DMS79 treated with DMSO at 0.1 percent for 48 hours (cell line): ENCODE data around the gene MSH2.

Experiments
- DNase-seq: peaks from one replicate; lab custom pipeline; 2025; lab: John Stamatoyannopoulos, UW

The MSH2 gene

GRCh38 chr2:47508641-47509040 lies 105.7 kb downstream of the MSH2 start:
- no peak for DNase-seq

GRCh38 chr2:47509250-47509649 lies 106.3 kb downstream of the MSH2 start:
- no peak for DNase-seq

- DNase-seq: no peak
Measured at GRCh38 chr2:47509821-47510385, 106.9 kb downstream of the MSH2 start.

- DNase-seq: no peak
Measured at GRCh38 chr2:47510745-47511144, 107.8 kb downstream of the MSH2 start.

GRCh38 chr2:47512581-47513083 lies 109.7 kb downstream of the MSH2 start:
- peak; percentile 16 for DNase-seq

- DNase-seq: no peak
Measured at GRCh38 chr2:47513981-47514520, 111.1 kb downstream of the MSH2 start.

- DNase-seq: no peak
Measured at GRCh38 chr2:47516360-47517104, 113.6 kb downstream of the MSH2 start.

GRCh38 chr2:47518497-47519146 lies 115.7 kb downstream of the MSH2 start:
- DNase-seq: no peak

GRCh38 chr2:47519147-47519537 lies 116.2 kb downstream of the MSH2 start:
- no peak for DNase-seq

GRCh38 chr2:47519604-47520301 lies 116.8 kb downstream of the MSH2 start:
- peak; percentile 63 for DNase-seq

- peak; percentile 63 for DNase-seq
Measured at GRCh38 chr2:47520302-47520630, 117.3 kb downstream of the MSH2 start.

GRCh38 chr2:47520825-47521665 lies 118.1 kb downstream of the MSH2 start:
- DNase-seq: peak; percentile 90

GRCh38 chr2:47521666-47522285 lies 118.8 kb downstream of the MSH2 start:
- peak; percentile 65 for DNase-seq

- no peak for DNase-seq
Measured at GRCh38 chr2:47525167-47525566, 122.2 kb downstream of the MSH2 start.

- DNase-seq: no peak
Measured at GRCh38 chr2:47528455-47528854, 125.5 kb downstream of the MSH2 start.

- DNase-seq: no peak
Measured at GRCh38 chr2:47528874-47529273, 125.9 kb downstream of the MSH2 start.

- no peak for DNase-seq
Measured at GRCh38 chr2:47530105-47530760, 127.3 kb downstream of the MSH2 start.

- no peak for DNase-seq
Measured at GRCh38 chr2:47531378-47532042, 128.6 kb downstream of the MSH2 start.
